Tibial nerve (tissue), 4 donors: ENCODE data around the gene CFAP45. TPM values are rescaled to one million over a fixed set of nuclear protein-coding genes. Genes with fewer than 3 reads are reported as not detected.

ENCODE experiments used
- DNase-seq, 2 donors: peaks; one replicate each; pipeline ENCODE4 v3.0.0-alpha.2; 2019; ENCODE audit warnings: low spot score in 2 of 2
- H3K27ac ChIP-seq, 4 donors: fragments of 200-600 bp; sonication (generic) in 3 of 4; one replicate each; pipeline ENCODE4 v1.5.1; 2017 to 2019; ENCODE audit warnings: mild to moderate bottlenecking in 1 of 4
- H3K27me3 ChIP-seq, 2 donors: fragments of 200-600 bp; sonication (generic) in 1 of 2; one replicate each; pipeline versions ENCODE4 v1.5.1 to v1.6.0; 2017 to 2019
- H3K36me3 ChIP-seq, 3 donors: fragments of 200-600 bp; sonication (generic); one replicate each; pipeline ENCODE4 v1.5.1; 2018 to 2019
- H3K4me1 ChIP-seq, 4 donors: fragments of 200-600 bp; sonication (generic) in 3 of 4; one replicate each; pipeline ENCODE4 v1.5.1; 2017 to 2019
- H3K4me3 ChIP-seq, 4 donors: fragments of 200-600 bp; sonication (generic) in 3 of 4; one replicate each; pipeline ENCODE4 v1.5.1; 2017 to 2019; ENCODE audit warnings: mild to moderate bottlenecking in 1 of 4, moderate library complexity in 1 of 4
- H3K9me3 ChIP-seq, 4 donors: fragments of 200-600 bp; sonication (generic) in 3 of 4; one replicate each; pipeline ENCODE4 v1.5.1; 2017 to 2019
- CTCF ChIP-seq, 5 experiments: fragments of 200-600 bp in 3 of 5; fragments of 450-650 bp in 2 of 5; sonication (generic) in 3 of 5; IDR thresholded peaks; one replicate each; pipeline ENCODE4 v1.5.1; 2016 to 2019; ENCODE audit warnings: antibody characterized with exemption in 5 of 5, mild to moderate bottlenecking in 3 of 5, moderate library complexity in 2 of 5
- EP300 ChIP-seq, 2 donors: sonication (generic); formaldehyde crosslinking; IDR thresholded peaks; one replicate each; pipeline ENCODE4 v1.6.1; 2017; ENCODE audit warnings: antibody characterized with exemption in 2 of 2, mild to moderate bottlenecking in 1 of 2
- POLR2A ChIP-seq, 2 donors: fragments of 450-650 bp; IDR thresholded peaks; one replicate each; pipeline ENCODE4 v1.6.1; 2017; ENCODE audit warnings: antibody characterized with exemption in 2 of 2, mild to moderate bottlenecking in 2 of 2, moderate library complexity in 2 of 2
- WGBS, 2 donors: methylation state at CpG; one replicate each; pipeline ENCODE4 v1.1.5; 2018; 5-methylcytosine and 5-hydroxymethylcytosine counted together
- total RNA-seq, 4 donors: library from RNA; depleted of rRNA; stranded (reverse); fragments of >200 nt; gene quantifications; one replicate each; pipeline ENCODE4 v1.1.0, GENCODE V29; 2016

The CFAP45 gene
- total RNA-seq, 4 donors from 2014 or later = 0.39 to 0.66 (median 0.63) TPM; not detected in 1

DNA sequence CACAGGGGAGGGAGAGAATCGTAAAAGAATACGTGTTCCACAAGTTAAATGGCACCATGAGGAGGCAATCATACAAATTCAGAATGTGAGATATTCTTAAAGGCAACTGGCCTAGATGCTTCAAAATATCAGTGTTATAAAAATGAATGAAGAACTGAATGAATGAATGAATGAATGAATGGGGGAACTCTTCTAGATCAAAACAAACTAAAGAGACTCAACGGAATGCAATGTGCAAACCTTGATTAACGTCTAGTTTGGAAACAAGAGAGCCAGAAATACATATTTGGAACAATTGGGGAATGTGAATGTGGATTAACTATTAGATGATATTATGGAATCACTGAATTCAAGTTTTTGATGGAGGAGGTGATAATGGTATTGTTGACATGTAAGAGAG, 16.8 kb downstream of the CFAP45 start:
- WGBS, 2 donors = 72 to 76% methylated on average over 3 to 4 of the region's 4 CpGs
- peaks cover 0 to 8% (median 0%) of the 10 kb centered on the region in 4 donors for H3K4me1 ChIP-seq

DNA sequence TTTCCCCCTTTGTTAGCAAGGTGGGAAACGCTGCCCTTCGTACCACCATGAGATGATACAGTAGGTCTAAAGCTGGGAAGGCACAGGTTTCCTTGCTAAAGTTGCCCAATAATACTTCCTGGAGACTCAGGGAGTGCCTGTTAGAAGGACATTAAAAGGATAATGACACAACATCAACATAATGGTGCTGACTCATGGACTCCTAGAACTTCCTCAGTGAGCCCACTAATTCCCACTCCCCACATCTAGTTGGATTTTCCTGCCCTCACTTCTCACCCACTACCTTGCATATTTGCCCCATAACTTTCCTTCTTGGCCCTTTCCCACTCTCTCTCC, 17.5 kb downstream of the CFAP45 start:
- DNase-seq = no peak
- Histone ChIP-seq H3K27me3 (no peaks in the 10 kb centered on the region), H3K4me3 (no peak overlapping the region), H3K4me1 (peaks cover 0 to 8% (median 0%) of the 10 kb centered on the region in 4 donors), H3K36me3 (peaks cover 0 to 4% (median 0%) of the 10 kb centered on the region in 3 donors), H3K9me3 (no peaks in the 10 kb centered on the region), H3K27ac (no peak overlapping the region)
- WGBS, 2 donors = 84 to 86% methylated on average over 2 of the region's 2 CpGs
- TF ChIP-seq CTCF (IDR thresholded peaks at IDR 0.05) (no peak), POLR2A (IDR thresholded peaks at IDR 0.05) (no peak), EP300 (IDR thresholded peaks at IDR 0.05) (no peak)

More for the DNA sequence above, 16.8 kb downstream of the CFAP45 start:
- no peak for DNase-seq
- H3K9me3 ChIP-seq = no peaks in the 10 kb centered on the region
- no peak overlapping the region for H3K27ac ChIP-seq
- H3K27me3 ChIP-seq = no peaks in the 10 kb centered on the region
- H3K36me3 ChIP-seq = peaks cover 0 to 4% (median 0%) of the 10 kb centered on the region in 3 donors
- TF ChIP-seq CTCF (IDR thresholded peaks at IDR 0.05) = no peak
- TF ChIP-seq EP300 (IDR thresholded peaks at IDR 0.05) = no peak
- TF ChIP-seq POLR2A (IDR thresholded peaks at IDR 0.05) = no peak
- no peak overlapping the region for H3K4me3 ChIP-seq

GRCh38 chr1:159881622-159882526, 18.1 kb downstream of the CFAP45 start:
- H3K36me3 ChIP-seq = peaks cover 0 to 4% (median 0%) of the 10 kb centered on the region in 3 donors
- DNase-seq = peak; percentile 20 to 26
- 74 to 79% methylated on average over 6 of the region's 6 CpGs for WGBS, 2 donors
- H3K27ac ChIP-seq = no peak overlapping the region
- peaks cover 0 to 8% (median 0%) of the 10 kb centered on the region in 4 donors for H3K4me1 ChIP-seq
- H3K9me3 ChIP-seq = no peaks in the 10 kb centered on the region
- TF ChIP-seq EP300 (IDR thresholded peaks at IDR 0.05) (no peak), CTCF (IDR thresholded peaks at IDR 0.05) (no peak), POLR2A (IDR thresholded peaks at IDR 0.05) (no peak)
- no peak overlapping the region for H3K4me3 ChIP-seq
- no peaks in the 10 kb centered on the region for H3K27me3 ChIP-seq

DNA sequence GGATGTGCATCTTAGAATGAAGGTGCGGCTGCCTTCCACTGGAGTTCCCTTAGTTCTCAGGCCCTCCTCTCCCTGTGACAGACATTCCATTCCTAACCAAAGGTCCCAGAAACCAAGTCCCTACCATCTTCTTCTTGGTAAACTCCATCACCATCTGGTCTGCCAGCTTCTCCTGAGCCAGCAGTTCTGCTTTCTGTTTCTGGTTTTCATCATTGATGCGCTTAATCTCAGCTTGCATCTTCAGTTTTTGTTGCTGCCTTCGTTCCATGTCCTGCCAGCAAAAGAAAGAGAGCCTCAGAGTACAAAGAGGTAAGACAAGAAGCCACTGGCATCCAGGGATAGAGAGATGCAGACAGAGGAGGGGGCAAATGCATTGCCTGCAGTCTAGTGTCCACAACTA, 19.5 kb downstream of the CFAP45 start:
- no peak for DNase-seq
- TF ChIP-seq POLR2A (IDR thresholded peaks at IDR 0.05) (no peak), EP300 (IDR thresholded peaks at IDR 0.05) (no peak), CTCF (IDR thresholded peaks at IDR 0.05) (no peak)
- H3K27ac ChIP-seq = no peak overlapping the region
- peaks cover 0 to 4% (median 0%) of the 10 kb centered on the region in 3 donors for H3K36me3 ChIP-seq
- no peak overlapping the region for H3K4me3 ChIP-seq
- H3K27me3 ChIP-seq = no peaks in the 10 kb centered on the region
- H3K4me1 ChIP-seq = peaks cover 0 to 8% (median 0%) of the 10 kb centered on the region in 4 donors
- H3K9me3 ChIP-seq = no peaks in the 10 kb centered on the region
- WGBS, 2 donors = 83% methylated on average over 3 of the region's 3 CpGs

GRCh38 chr1:159879977-159880376, 20.0 kb downstream of the CFAP45 start:
- no peak for DNase-seq
- no peak overlapping the region for H3K27ac ChIP-seq
- no peak overlapping the region for H3K4me3 ChIP-seq
- H3K9me3 ChIP-seq = no peaks in the 10 kb centered on the region
- H3K4me1 ChIP-seq = peaks cover 0 to 8% (median 0%) of the 10 kb centered on the region in 4 donors
- 80 to 83% methylated on average over 4 of the region's 4 CpGs for WGBS, 2 donors
- peaks cover 0 to 4% (median 0%) of the 10 kb centered on the region in 3 donors for H3K36me3 ChIP-seq
- H3K27me3 ChIP-seq = no peaks in the 10 kb centered on the region
- TF ChIP-seq EP300 (IDR thresholded peaks at IDR 0.05) (peak in 1 of 2 donors; percentile 14), CTCF (IDR thresholded peaks at IDR 0.05) (no peak)
